GM03348 (cell line): Measurements from ENCODE around the gene TNFAIP8L3.

ENCODE experiments used
- DNase-seq: peaks from one replicate; pipeline ENCODE4 v3.0.0; 2012; ENCODE audit warnings: low spot score

TNFAIP8L3 gene

DNA sequence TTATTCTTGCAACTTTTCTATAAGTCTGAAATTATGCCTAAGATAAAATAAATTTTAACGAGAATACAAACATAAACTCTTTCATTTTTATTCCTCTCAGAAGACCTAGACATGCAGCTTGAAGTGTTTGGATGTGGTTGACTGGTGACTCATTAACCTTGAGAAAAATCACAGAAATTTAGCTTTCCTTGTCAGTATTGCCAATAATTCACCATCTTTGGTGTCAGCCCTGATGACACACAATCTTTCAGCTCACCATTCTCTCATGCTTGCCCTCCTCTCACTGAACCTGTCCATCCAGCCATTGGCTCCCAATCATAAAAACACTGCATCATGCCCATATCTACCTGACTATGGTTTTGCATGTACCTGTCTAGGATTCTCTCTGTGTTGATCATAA, 22.6 kb upstream of the TNFAIP8L3 start:
- DNase-seq = no peak

DNA sequence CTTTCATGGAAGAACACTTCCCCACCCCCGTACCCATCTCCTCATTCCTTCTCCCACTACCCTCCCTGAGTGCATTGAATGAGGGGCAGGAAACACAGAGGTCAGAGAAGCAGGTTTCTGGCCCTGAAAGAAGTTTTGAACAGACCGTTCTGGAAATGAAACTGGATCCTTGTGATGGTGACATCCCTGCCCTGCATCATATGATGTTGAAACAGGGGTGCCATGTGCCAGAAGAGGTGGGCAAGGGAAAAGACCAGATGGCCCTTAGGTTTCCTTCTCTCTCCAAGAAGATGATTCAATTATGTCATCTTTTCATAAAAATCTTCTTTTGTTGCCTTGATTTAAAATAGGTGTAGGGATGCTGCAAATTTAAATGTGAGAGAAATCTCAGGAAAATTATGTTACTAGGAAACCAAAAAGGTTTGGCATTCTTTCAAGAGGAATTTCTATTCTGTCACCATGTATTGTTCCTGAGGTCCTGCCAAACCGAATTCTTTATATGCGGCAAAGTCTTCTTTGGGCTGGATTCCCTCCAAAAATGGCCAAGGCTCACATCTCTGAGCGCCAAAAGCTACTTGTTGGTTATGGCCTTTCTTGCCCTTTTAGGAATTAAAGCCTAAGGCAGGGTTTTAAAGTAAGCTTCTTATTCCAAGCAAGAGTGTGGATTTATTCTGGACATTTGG, 19.9 kb upstream of the TNFAIP8L3 start:
- no peak for DNase-seq

DNA sequence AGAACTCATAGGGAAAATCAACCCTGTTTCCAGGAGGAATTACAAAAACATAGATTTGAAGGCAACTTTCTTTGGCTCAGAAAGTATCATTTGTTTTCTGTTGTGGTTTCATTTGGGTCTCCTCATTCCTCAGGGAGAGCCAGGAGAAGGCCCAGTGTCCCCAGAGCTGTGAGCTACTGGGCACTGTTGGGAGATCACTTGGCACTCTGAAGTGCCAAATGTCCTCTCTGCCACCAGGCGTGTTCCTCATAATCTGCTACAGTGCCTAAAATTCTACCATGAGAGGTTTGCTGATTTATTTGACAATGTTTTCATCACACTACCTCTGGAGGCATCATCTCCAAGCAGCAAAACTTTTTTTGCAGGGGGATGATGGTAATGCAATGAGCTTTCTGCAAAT, 17.4 kb upstream of the TNFAIP8L3 start:
- no peak for DNase-seq

DNA sequence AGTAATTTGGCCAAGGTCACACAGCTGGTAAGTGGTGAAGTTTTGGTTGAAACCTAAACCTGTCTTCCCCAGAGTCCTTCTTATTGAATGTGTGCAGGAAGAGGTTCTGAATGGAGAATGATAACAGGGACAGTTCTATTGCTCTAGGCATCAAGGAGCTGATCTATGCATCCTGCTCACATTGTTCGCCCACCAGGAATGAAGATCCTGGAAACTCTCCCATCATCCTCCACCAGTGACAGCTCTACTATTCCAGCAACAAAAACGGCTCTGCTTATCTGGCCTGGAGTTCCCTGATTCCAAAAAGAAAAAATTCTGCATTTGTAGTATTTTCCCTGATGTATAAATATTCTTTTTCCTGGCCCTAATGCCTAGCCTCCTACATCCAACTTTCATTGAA, 16.4 kb upstream of the TNFAIP8L3 start:
- DNase-seq = no peak

DNA sequence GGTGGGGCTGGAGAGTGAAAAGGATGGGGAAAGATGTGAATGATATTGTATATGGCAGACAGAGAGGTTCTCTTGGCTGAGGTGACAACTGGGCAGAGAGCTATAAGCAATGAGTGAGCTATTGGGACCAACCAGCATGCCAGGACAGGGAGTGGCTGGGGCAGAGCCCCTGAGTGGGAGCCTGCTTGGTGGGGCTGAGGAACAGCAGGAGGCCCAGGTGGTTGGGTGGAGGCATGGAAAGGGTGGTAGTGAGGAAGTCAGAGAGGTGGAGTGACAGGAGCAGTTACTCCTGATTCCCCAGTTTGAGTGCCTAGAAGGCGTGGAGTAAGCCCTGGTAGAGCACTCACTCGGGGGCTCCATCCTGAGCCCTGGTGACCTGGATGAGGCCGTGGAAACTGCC, 15.5 kb upstream of the TNFAIP8L3 start:
- no peak for DNase-seq

DNA sequence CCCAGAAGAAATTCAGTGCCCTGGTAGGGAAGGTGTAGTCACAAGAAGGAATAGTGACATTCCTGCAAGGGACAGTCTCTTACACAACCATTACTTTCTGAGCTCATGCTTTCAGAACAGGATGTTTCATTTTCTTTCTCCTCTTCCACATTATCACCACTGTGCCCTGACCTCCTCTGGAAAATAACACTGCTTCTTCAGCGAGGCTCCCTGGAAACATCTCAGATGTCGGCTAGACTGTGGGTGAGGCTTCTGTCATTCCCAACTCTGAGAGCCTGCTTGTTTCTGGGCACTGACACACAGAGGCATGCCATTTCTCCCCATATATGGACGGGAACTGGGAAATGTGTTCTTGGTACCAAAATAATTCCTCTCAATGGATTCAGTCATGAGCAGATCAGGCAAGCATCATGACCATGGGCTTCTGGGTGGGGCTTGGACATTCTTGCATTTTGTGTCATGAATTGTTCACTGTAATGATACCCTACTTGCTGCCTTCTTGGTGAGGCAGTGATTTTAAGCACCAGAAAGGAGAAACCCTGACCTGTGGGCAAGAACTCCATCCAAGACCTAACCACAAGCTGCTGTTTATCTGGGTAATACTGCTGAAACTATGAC, 14.3 kb upstream of the TNFAIP8L3 start:
- DNase-seq = peak; percentile 71

DNA sequence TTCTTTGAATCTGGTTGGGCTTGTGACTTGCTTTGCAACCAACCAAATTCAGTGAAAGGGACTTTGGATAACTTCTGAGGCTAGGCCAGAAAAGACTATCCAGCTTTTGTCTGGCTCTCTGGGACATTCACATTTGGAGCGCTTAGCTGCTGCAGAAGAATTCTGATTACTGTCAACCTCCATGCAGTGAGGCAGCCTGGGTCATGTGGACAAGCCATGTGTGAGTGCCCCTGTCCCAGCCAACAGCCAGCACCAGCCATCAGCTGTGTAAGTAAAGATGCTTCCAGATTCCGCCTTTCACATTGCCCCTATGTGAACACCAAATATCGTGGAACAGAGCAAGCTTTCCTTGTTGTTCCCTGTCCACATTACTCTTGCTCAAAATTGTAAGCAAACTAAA, 12.9 kb upstream of the TNFAIP8L3 start:
- no peak for DNase-seq

DNA sequence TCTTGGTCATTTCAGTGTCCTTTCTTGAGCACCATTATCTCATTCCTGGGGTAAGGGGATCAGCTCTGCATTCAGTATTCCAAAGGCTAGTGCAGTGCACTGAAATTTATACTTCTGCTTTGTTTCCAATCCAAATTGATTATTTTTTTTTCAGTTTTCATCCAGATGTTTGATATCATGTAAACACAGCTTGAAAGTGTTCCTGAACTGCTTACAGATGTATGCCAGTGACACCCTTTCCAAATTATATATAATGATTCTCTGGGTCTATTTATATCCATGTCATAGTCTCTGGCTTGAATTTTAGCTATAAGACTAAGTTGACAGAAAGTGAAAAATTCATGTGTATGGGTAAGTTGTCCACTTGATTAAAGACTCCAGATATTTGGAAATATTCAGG, 11.8 kb upstream of the TNFAIP8L3 start:
- DNase-seq = no peak

DNA sequence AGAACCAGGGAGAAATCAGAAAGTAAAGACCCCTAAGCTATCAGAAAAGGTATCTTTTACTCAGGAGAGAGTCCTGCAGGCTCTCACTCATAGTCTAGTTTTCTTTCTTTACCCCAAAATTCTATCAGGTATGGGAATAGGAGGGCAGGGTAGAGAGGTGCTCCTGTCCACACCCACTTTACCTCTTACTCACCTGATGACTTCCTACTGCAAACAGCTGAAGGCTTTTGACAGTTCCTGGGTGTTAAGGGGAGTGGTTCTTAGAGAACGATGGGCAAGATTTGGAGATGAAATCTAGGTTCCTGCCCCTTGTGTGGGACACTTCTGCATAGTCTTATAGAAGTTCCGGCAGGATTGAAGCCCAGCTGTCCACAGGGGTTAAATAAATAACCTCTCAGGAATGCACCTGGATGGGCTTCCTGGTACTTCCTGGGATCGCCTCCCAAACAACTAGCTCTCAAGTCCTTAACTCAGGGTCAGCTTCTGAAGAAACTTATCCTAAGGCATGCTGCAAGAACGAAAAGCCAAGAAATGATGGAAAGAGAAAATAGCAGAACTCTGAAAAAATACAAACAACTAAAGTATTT, 10.8 kb upstream of the TNFAIP8L3 start:
- no peak for DNase-seq

DNA sequence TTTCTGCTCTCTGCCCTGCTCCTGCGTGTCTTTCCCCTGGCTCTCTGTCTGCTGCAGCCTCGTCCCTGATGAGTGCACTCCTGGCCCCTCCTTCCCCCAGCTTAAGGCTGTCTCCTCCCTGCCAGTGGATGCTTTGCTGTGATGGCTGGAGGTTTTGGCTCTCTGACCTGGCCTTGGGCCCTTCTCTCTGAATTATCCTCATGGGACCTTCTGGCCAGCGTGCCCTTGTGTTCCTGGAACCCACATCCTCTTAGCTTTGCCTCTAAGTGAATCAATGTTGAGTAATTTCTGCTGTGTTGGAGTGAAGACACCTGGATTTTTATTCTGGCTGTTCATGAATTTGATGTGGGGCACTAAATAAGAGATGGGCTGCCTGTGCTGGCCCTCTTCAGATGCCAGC, 9.8 kb upstream of the TNFAIP8L3 start:
- peak; percentile 68 for DNase-seq

DNA sequence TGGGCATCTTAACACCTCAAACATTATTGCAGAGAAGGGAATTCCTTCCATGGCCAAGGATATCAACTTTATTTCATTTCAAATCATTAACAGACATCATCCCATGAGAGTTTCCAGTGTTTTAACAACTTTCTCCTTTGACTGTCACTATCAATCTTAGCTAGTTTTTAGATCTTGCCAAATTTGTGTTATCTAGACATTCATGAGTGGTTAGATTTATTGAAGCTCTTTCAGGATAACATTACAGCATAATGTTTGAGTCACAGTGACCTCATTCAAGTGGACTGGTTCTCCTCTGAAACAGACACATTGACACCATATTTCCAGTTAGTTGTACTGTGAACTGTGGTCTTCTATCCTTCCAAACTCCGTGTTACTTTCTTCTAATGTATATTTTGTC, 8.6 kb upstream of the TNFAIP8L3 start:
- peak; percentile 65 for DNase-seq

DNA sequence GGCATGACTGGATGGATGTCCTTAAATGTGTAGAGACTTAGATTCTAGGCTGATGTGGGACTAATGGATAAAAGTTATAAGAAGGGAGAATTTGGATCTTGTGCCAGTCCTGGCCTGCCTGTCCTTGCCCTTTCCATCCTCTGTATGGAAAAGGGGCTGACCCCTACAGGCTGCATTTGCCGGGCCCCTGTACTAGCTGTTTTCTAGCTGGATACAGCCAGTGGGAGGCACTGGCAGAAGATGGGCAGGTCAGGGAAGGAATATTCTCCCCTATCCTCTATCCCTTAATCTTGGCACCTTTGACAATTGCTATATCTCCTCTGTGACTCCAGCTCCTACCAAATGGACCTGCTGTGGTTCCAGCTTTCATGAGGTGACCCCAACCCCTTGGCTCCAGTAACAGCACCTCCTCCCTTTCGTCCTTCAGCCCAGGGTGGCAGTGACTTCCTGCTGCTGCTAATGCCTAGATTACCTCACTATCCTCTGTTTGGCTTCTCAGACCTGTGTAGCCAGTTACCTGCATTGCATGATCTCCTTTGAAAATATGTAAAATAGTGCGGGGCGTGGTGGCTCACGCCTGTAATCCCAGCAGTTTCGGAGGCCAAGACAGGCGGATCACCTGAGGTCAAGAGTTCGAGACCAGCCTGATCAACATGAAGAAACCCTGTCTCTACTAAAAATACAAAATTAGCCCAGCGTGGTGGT, 6.2 kb upstream of the TNFAIP8L3 start:
- DNase-seq = no peak

DNA sequence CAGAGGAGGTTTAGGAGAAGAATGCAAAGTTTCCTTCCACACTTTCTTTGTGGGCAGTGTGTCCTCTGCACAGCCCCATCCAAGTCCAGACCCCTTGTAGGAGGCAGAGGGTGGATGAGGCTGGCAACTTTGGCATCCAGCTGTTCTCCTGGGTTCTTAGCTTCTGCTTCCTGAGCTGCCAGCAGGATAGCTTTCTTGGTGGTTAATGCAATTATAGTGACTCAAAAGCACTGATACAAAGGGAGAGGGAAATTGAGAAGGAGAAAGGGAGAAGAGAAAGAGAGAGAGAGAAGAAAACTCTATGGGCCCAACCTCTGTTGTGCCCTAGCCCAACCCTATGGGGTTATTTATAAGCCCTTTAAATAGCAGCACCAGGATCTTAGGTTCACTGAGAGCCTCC, 4.5 kb upstream of the TNFAIP8L3 start:
- no peak for DNase-seq

DNA sequence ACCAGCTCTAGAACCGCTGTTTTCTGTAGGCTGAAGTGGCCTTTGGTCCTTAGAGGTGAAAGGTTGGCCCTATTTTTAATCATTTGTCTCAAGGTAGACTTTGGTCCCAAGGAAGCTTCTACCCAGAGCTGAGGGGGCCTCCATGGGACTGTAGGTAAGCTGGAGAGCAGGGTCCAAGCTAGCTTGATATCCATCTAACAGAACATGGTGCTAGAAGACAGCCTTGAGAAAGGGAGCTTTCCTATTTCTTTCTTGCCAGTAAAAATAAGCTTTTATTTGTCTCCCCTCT, 3.6 kb upstream of the TNFAIP8L3 start:
- DNase-seq = no peak

DNA sequence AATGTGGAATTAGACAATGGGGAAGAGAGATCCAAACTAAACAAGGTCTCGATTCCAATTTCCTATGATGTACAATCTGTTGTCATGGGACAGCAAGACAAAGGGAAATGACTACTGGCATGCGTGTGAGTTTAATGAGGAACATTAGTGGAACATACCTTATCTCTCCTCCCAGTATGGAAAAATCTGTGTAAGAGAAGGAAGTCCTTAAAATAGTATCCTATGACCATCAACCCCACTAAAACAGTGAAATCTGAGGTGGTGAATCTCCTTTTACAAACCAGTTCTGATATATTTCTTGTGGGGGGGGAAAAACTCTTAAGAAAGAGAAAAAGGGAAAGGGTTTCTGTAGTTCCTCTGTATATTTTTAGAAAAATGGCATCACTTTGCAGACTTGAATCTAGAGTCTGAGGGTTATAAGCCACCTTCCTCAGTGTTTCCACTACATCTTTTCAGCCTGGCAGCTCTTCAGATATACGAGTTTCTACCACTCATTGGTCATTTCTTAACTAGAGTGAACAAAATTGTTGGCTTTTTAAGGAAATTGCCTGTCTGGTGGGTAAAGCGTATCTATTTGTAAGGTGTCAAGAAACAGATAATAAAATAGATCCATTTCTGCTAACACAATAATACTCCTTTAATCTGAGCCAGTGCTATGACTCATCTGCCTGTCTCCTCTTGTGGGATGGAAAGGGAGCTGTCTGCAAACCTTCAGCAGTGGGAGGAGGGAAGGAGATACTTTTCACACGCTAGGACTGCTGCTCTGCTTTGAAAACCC, 3.0 kb upstream of the TNFAIP8L3 start:
- peak; percentile 80 for DNase-seq

DNA sequence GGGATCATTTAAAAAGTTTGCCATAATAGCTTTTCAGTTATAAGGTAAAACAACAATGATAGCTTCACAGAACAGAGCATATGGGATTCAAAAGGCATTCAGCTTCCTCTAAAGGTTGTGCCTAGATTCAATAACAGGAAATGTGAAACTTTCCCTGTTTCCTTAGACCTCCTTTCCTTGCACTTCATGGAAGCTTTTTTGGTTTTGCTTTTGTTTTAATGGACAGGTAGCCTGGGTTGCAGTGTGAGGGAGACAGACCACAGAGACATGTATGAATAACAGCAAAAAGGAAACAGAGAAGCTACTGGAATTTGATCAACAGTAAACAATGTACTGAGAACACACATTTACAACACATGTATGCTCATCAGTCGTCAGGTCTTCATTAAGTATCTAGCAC, 2.3 kb upstream of the TNFAIP8L3 start:
- DNase-seq = no peak

DNA sequence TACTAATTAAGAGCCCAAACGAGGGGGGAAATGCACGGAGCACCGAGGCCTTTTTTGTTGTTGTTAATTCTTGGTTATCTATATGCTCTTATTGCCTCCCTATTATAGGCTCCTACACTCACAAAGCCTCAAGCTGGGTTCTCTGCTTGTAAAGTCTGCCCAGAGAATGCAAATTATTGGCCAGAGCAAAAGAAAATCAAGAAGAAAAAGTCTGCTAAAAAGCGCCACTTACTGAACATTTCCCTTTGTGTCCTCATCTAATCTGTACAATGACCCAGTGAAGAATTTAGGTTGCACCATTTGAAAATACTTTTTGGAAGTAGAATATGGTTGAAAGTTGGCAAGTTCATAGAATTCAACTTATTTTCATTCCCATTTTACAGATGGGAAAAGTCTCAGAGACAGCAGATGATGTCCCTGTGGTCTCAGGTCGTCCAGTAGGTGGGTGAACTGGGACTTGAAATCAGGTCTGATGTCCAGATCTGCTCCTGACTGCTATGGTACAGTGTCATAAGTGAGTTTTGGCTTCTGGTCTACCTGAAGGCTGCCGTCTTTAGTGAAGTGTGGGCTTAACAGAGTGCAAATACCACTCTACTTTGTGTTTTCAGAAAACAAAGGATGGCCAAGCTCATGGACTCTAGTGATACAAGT, 1.1 kb upstream of the TNFAIP8L3 start:
- DNase-seq = no peak

DNA sequence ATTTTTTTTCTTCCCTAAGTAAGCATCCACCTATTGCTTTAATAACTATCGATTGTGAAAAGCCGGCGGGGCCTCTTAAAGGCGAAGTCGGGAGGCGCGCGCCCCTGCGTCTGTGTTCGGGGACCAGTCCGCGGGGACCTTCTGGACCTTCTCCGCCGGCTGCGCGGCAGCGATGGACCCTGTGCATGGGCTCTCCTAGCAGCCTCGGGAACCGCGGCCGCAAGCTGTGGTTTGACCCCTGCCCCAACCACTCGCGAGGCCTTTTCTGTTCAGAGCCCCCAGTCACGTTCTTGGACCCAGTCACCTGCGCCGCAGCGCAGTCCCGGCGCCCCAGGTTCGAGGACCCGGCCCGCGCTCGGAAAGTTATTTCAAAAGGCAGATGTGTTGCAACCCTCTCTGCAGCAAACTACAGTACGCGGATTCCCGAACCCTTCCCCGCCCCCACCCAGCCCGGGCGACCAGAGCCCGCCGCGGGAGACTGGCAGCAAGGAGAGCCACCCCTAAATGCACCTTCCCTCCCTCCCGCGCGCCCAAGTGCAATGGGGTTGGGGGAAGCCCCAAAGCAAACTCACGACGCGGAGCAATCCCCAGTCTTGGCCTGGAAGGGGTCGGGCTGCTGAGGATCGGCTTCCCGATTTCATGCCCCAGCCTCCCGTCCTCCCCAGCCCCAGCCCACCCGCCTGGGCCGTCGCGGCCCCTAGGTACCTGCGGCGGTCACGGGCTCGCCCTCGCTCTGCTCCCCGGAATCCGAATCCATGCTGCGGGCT, 684 bp downstream of the TNFAIP8L3 start:
- DNase-seq = peak; percentile 64

DNA sequence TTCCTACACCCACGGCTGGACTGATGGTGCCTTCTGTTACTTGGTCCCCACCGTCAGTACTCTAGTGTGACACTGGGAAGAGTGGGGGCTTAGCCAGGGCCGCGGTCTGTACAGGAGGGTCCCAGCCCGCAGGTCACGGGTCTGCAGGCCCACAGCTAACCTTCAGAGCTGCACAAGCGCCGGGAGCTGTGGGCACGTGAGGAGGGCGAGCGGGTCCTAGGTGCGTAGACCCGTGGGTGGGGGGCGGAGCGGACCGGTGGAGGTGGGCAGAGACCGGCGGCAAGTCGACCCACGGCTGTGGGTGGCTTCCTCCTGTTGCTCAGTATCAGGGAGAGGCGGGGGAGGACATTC, 1.2 kb downstream of the TNFAIP8L3 start:
- DNase-seq = no peak

DNA sequence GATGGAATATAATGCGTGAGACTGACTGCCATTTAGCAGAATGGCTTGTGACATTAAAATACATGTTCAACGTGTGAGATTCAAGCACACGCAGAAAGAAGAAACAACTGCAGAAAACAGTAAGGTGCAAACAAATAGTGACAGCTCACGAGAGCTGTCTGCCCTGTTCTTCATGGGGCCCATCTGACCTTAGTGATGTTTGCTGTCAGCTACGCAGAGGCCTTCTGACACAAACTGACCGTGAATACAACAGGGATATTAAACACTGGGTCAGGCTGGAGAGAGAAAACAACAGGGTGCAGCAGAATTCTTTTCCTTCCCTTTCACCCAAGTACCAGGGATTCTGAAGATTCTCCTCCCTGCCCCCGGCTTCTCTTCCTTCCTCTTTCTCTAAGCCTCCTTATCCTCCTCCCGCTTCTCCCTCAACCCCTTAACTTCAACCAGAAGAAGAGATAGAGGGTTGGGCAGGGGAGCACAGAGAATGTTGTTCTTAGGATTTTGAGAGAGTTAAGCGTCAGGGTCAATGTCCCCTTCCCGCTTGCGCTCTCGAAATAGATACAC, 2.1 kb downstream of the TNFAIP8L3 start:
- no peak for DNase-seq

DNA sequence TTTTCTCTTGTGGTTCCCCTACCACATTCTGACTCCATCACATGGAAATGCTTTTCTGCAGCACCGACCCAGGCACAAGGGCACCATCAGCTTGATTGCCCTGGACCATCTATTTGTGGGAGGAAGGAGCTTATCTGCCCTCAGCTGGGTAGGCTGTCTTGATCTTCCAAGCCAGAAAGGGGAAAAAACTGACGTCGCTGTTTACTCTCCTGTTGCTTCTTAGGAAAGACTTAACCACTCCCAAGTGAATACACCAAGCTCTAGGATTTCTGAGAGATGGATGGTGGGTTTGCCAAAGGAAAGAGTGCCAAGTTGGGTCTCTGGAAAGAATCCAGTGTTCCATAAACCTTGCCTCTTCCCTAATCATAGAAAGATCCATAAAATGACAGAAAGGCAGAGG, 4.0 kb downstream of the TNFAIP8L3 start:
- DNase-seq = no peak
